NCI-H1417 treated with DMSO at 0.1 percent for 48 hours (cell line): Measurements from ENCODE around the gene FAM20A.
"Not testable (repeated sequence)": the region's sequence is repeated elsewhere in the genome, so short reads cannot be mapped to it uniquely, and the experiment has no call there.

Source experiments
- DNase-seq: peaks from one replicate; lab custom pipeline; 2025; lab: John Stamatoyannopoulos, UW

The FAM20A gene

GRCh38 chr17:68588362-68588761, 12.8 kb downstream of the FAM20A start:
- DNase-seq = no peak

GRCh38 chr17:68587847-68588246, 13.3 kb downstream of the FAM20A start:
- no peak for DNase-seq

GRCh38 chr17:68587026-68587425, 14.1 kb downstream of the FAM20A start:
- DNase-seq = no peak

- DNase-seq = no peak
Observed at GRCh38 chr17:68585643-68586042, 15.5 kb downstream of the FAM20A start.

- no peak for DNase-seq
Observed at GRCh38 chr17:68584581-68585303, 16.4 kb downstream of the FAM20A start.

- DNase-seq = not testable (repeated sequence)
Observed at GRCh38 chr17:68582867-68583266, 18.3 kb downstream of the FAM20A start.

- no peak for DNase-seq
Observed at GRCh38 chr17:68581863-68582645, 19.1 kb downstream of the FAM20A start.

- no peak for DNase-seq
Observed at GRCh38 chr17:68580236-68580770, 20.9 kb downstream of the FAM20A start.

- DNase-seq = no peak
Observed at GRCh38 chr17:68579194-68579927, 21.8 kb downstream of the FAM20A start.

- DNase-seq = no peak
Observed at GRCh38 chr17:68578236-68578635, 22.9 kb downstream of the FAM20A start.

GRCh38 chr17:68577497-68577821, 23.7 kb downstream of the FAM20A start:
- no peak for DNase-seq

GRCh38 chr17:68576811-68577496, 24.2 kb downstream of the FAM20A start:
- no peak for DNase-seq

GRCh38 chr17:68576137-68576536, 25.0 kb downstream of the FAM20A start:
- no peak for DNase-seq

GRCh38 chr17:68573338-68573737, 27.8 kb downstream of the FAM20A start:
- DNase-seq = no peak

GRCh38 chr17:68572138-68572842, 28.9 kb downstream of the FAM20A start:
- no peak for DNase-seq

GRCh38 chr17:68570526-68570925, 30.6 kb downstream of the FAM20A start:
- DNase-seq = no peak

- DNase-seq = no peak
Observed at GRCh38 chr17:68569346-68569745, 31.8 kb downstream of the FAM20A start.

- DNase-seq = no peak
Observed at GRCh38 chr17:68568581-68568980, 32.6 kb downstream of the FAM20A start.

GRCh38 chr17:68567581-68567980, 33.6 kb downstream of the FAM20A start:
- no peak for DNase-seq

GRCh38 chr17:68567035-68567434, 34.1 kb downstream of the FAM20A start:
- DNase-seq = no peak

GRCh38 chr17:68566442-68566738, 34.8 kb downstream of the FAM20A start:
- DNase-seq = no peak
